Uterus (tissue), 2 donors: Measurements from ENCODE around the gene SLFN12.

Experiments
- CTCF ChIP-seq, 4 experiments: fragments of 200-600 bp in 2 of 4; fragments of 450-650 bp in 2 of 4; sonication (generic) in 2 of 4; IDR thresholded peaks; one replicate each; pipeline ENCODE4 v1.5.1; 2016 to 2019; ENCODE audit warnings: antibody characterized with exemption in 4 of 4, mild to moderate bottlenecking in 2 of 4, moderate library complexity in 1 of 4
- POLR2A ChIP-seq, 2 donors: fragments of 450-650 bp; IDR thresholded peaks; one replicate each; pipeline ENCODE4 v1.6.1; 2016; ENCODE audit warnings: antibody characterized with exemption in 2 of 2, mild to moderate bottlenecking in 1 of 2, moderate library complexity in 1 of 2

- TF ChIP-seq CTCF (IDR thresholded peaks at IDR 0.05) (no peak), POLR2A (IDR thresholded peaks at IDR 0.05) (no peak)
Measured at GRCh38 chr17:35447499-35447898, 15.2 kb upstream of the SLFN12 start.
